ENCODE measurements around the gene GSTM4. TPM values are rescaled to one million over a fixed set of nuclear protein-coding genes. Genes with fewer than 3 reads are reported as not detected.
"Not testable (repeated sequence)": the region's sequence is repeated elsewhere in the genome, so short reads cannot be mapped to it uniquely, and the experiment has no call there.

GSTM4 gene
- total RNA-seq, 2 experiments from 2014 or later = 2.4 to 3.0 TPM

- DNase-seq, H3K9me3 Mint-ChIP-seq, H3K36me3 Mint-ChIP-seq, H3K27ac Mint-ChIP-seq, H3K27me3 Mint-ChIP-seq, H3K4me1 Mint-ChIP-seq, H3K4me3 Mint-ChIP-seq: not testable (repeated sequence)
Observed at GRCh38 chr1:109660691-109661026, 4.8 kb downstream of the GSTM4 start.

- H3K4me3 Mint-ChIP-seq = no peak overlapping the region
- H3K9me3 Mint-ChIP-seq = no peaks in the 10 kb centered on the region
- no peak overlapping the region for H3K27ac Mint-ChIP-seq
- DNase-seq = no peak
- H3K27me3 Mint-ChIP-seq = no peaks in the 10 kb centered on the region
- no peaks in the 10 kb centered on the region for H3K36me3 Mint-ChIP-seq
- peaks cover 2% of the 10 kb centered on the region for H3K4me1 Mint-ChIP-seq
Observed at GRCh38 chr1:109661391-109661790, 5.5 kb downstream of the GSTM4 start.

DNA sequence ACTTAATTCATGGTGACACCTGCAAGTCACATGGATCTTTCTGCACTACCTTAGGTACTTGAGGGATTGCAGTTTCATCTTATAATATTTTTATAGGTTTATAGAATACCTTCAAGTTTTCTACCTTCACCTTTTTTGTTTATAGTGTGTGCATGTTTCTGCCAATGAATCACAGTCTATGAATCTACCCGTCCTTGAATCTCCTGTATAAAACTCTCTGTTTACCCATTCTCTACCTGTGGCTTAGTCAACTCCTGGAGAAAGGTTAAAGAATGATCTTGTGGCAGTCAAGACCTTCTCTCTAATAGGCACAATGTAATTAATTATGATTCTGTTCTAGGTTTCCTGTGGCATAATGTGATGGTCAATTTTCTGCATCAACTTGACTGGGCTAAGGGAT is 8.8 kb downstream of the GSTM4 start:
- no peaks in the 10 kb centered on the region for H3K9me3 Mint-ChIP-seq
- H3K27ac Mint-ChIP-seq = no peak overlapping the region
- H3K4me1 Mint-ChIP-seq = peaks cover 14% of the 10 kb centered on the region
- H3K4me3 Mint-ChIP-seq = no peak overlapping the region
- no peaks in the 10 kb centered on the region for H3K27me3 Mint-ChIP-seq
- DNase-seq = no peak
- peaks cover 2% of the 10 kb centered on the region for H3K36me3 Mint-ChIP-seq

GRCh38 chr1:109667452-109668122 is 11.7 kb downstream of the GSTM4 start, which contains the start of gene GSTM2:
TSS of gene GSTM2 (plus strand) at chr1:109668057. CDS start at chr1:109668116, 59 bp downstream.
- H3K36me3 Mint-ChIP-seq = peaks cover 2% of the 10 kb centered on the region
- peaks cover 16% of the 10 kb centered on the region for H3K4me1 Mint-ChIP-seq
- no peaks in the 10 kb centered on the region for H3K9me3 Mint-ChIP-seq
- DNase-seq = peak; percentile 86
- peak within 1 kb of the TSS; percentile 79 for H3K4me3 Mint-ChIP-seq
- no peaks in the 10 kb centered on the region for H3K27me3 Mint-ChIP-seq
- no peak within 1 kb of the TSS for H3K27ac Mint-ChIP-seq

DNA sequence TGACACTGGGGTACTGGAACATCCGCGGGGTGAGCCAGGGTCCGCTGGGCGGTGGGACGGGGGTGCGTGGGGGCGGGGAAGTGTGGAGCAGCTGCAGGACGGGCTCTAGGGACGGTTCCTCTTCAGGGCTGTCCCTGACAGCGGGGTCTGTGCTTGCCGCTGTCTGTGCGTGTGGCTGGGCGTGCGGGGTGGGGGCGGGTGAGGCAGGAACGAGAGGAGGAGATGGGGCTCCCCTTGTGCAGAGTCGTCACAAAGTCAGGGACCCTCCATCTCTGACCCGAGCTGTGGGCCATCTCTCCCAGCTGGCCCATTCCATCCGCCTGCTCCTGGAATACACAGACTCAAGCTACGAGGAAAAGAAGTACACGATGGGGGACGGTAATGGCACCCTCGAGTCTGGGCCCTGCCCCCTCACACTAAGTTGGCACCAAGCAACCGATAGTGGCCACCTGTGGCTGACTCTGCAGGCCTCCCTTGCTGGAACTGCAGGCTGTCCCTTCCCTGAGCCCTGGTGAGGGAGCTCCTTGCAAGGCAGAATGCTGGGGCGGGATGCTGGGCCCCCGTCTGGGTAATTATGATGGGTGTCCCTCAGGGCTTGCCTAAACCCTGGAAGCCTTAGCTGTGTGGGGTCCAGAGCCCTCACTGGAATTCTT is 12.3 kb downstream of the GSTM4 start:
- no peak overlapping the region for H3K27ac Mint-ChIP-seq
- peaks cover 16% of the 10 kb centered on the region for H3K4me1 Mint-ChIP-seq

DNA sequence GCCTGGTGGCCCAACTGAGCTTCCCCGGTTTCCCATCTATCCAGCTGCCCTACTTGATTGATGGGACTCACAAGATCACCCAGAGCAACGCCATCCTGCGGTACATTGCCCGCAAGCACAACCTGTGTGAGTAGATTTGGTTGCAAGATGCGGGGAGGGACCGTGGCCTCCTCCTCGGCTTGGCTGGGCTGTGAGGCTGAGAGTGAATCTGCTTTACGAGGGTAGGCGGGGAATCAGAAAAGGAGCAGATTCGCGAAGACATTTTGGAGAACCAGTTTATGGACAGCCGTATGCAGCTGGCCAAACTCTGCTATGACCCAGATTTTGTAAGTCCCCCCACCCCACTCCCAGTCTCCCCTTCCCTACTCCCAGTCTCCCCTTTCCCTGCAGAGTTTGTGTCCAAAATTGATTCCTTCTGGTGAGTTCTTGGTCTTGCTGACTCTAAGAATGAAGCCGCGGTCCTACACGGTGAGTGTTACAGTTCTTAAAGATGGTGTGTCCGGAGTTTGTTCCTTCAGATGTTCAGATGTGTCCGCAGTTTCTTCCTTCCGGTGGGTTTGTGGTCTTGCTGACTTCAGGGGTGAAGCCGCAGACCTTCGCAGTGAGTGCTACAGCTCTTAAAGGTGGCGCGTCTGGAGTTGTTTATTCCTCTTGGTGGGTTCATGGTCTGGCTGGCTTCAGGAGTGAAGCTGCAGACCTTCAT is 13.5 kb downstream of the GSTM4 start:
- H3K36me3 Mint-ChIP-seq = peaks cover 2% of the 10 kb centered on the region
- H3K27me3 Mint-ChIP-seq = no peaks in the 10 kb centered on the region
- H3K27ac Mint-ChIP-seq = peak overlapping the region; percentile 7
- no peak for DNase-seq
- H3K4me1 Mint-ChIP-seq = peaks cover 16% of the 10 kb centered on the region
- peak overlapping the region; percentile 44 for H3K4me3 Mint-ChIP-seq
- no peaks in the 10 kb centered on the region for H3K9me3 Mint-ChIP-seq

More for the DNA sequence above, 12.3 kb downstream of the GSTM4 start:
- DNase-seq = no peak
- Mint-ChIP-seq H3K9me3 (no peaks in the 10 kb centered on the region), H3K36me3 (peaks cover 2% of the 10 kb centered on the region), H3K27me3 (no peaks in the 10 kb centered on the region), H3K4me3 (peak overlapping the region; percentile 79)

- H3K36me3 Mint-ChIP-seq, H3K9me3 Mint-ChIP-seq, H3K4me3 Mint-ChIP-seq, H3K27me3 Mint-ChIP-seq, DNase-seq: not testable (repeated sequence)
- Mint-ChIP-seq H3K4me1 (peaks cover 16% of the 10 kb centered on the region), H3K27ac (peak overlapping the region; percentile 7)
Observed at GRCh38 chr1:109669949-109670302, 14.0 kb downstream of the GSTM4 start.

- Mint-ChIP-seq H3K4me3 (no peak overlapping the region), H3K9me3 (no peaks in the 10 kb centered on the region), H3K36me3 (peaks cover 2% of the 10 kb centered on the region), H3K27me3 (no peaks in the 10 kb centered on the region), H3K27ac (no peak overlapping the region), H3K4me1 (peaks cover 16% of the 10 kb centered on the region)
- DNase-seq = no peak
Observed at GRCh38 chr1:109671067-109671466, 15.2 kb downstream of the GSTM4 start.

GRCh38 chr1:109673861-109674260 is 18.0 kb downstream of the GSTM4 start:
- H3K4me1 Mint-ChIP-seq, DNase-seq, H3K4me3 Mint-ChIP-seq, H3K27ac Mint-ChIP-seq, H3K9me3 Mint-ChIP-seq, H3K36me3 Mint-ChIP-seq, H3K27me3 Mint-ChIP-seq: not testable (repeated sequence)

DNA sequence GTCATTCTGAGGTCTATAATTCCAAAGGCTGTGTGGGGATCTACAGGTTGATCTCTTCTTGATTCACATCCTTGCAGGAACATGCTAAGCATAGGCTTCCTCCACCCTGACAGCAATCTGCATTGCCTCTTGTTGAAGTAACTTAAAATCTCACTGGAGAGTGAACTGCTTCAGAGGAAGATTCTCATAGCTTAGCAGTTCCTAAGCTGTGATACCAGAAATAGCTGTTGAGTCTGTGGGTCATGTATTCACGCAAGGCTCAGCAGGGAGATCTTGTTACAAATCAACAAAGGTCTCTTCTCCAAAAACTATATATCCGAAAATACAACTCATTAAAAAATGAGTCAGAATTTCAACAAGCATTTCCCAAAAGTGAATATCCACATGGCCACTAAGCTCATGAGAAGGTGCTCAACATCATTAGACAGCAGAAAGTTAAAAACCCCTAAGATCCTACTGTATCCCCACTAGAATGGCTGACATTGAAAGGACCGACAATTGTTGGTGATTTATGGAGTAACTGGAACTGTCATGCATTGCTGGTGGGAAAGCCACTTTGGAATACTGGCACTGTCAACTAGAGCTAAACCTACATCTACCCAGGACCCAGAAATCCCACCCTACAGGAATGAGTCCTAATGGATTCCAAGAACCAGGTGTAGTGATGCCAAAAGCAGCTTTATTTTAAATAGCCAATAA is 20.9 kb downstream of the GSTM4 start:
- H3K36me3 Mint-ChIP-seq, H3K9me3 Mint-ChIP-seq, H3K27me3 Mint-ChIP-seq, H3K27ac Mint-ChIP-seq, H3K4me3 Mint-ChIP-seq, DNase-seq, H3K4me1 Mint-ChIP-seq: not testable (repeated sequence)

DNA sequence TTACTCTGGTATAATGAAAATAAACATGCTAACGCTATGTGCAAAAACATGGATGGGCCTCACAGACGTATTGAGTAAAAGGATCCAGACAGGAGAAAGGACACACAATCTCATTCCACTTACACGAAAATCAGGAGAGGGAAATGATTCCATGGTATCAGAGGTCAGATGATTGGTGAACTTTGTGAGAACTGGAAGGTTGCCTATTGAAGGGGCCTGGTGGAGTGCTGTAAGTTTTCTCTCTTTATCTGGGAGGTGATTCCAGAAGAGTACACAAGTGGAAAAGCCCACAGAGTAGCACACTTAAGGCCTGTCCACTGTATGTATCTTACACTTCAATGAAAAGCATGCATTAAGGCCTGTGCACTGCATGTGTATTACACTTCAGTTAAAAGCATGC is 21.6 kb downstream of the GSTM4 start:
- H3K4me1 Mint-ChIP-seq = no peaks in the 10 kb centered on the region
- no peak for DNase-seq
- no peak overlapping the region for H3K4me3 Mint-ChIP-seq
- H3K27ac Mint-ChIP-seq = no peak overlapping the region
- H3K36me3 Mint-ChIP-seq = no peaks in the 10 kb centered on the region
- H3K9me3 Mint-ChIP-seq = no peaks in the 10 kb centered on the region
- no peaks in the 10 kb centered on the region for H3K27me3 Mint-ChIP-seq

GRCh38 chr1:109678637-109679036 is 22.7 kb downstream of the GSTM4 start:
- H3K4me3 Mint-ChIP-seq, H3K27me3 Mint-ChIP-seq, H3K9me3 Mint-ChIP-seq, H3K36me3 Mint-ChIP-seq, H3K4me1 Mint-ChIP-seq, DNase-seq, H3K27ac Mint-ChIP-seq: not testable (repeated sequence)

DNA sequence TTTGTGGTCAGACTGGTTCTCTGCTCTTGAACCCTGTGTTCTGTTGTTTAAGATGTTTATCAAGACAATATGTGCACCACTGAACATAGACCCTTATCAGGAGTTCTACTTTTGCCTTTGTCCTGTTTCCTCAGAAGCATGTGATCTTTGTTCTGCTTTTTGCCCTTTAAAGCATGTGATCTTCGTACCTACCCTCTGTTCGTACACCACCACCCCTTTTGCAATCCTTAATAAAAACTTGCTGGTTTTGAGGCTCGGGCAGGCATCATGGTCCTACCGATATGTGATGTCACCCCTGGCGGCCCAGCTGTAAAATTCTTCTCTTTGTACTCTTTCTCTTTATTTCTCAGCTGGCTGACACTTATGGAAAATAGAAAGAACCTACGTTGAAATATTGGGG is 28.9 kb downstream of the GSTM4 start:
- H3K4me3 Mint-ChIP-seq, H3K4me1 Mint-ChIP-seq, H3K27me3 Mint-ChIP-seq, DNase-seq, H3K9me3 Mint-ChIP-seq, H3K27ac Mint-ChIP-seq, H3K36me3 Mint-ChIP-seq: not testable (repeated sequence)

DNA sequence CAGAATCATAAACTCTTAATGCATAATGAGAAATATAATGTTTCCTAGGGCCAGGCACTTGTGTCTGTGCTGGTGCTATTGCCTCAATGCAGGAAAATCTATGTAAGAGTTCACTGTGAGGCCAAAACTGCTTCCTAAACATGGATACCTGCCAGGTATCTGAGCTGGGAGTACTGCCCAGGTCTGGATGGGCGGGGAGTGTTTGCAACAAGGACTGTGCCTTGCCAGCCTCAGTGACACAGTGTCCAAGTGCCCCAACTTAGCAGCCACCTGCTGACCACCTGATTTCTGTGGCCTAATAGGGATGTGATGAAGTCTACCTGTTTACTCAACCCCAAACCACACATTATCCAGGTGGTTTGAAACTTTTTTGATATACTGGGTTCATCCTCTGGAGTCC is 29.5 kb downstream of the GSTM4 start:
- not testable (repeated sequence) for H3K27me3 Mint-ChIP-seq, H3K4me1 Mint-ChIP-seq, H3K27ac Mint-ChIP-seq, H3K4me3 Mint-ChIP-seq, DNase-seq, H3K36me3 Mint-ChIP-seq, H3K9me3 Mint-ChIP-seq

GRCh38 chr1:109685890-109686289 is 30.0 kb downstream of the GSTM4 start:
- not testable (repeated sequence) for DNase-seq, H3K4me1 Mint-ChIP-seq, H3K9me3 Mint-ChIP-seq, H3K27ac Mint-ChIP-seq, H3K4me3 Mint-ChIP-seq, H3K27me3 Mint-ChIP-seq, H3K36me3 Mint-ChIP-seq
